Mucosa of descending colon (tissue), 3 donors: ENCODE data around the gene GAL3ST2. TPM values are rescaled to one million over a fixed set of nuclear protein-coding genes. Genes with fewer than 3 reads are reported as not detected.

Experiments used
- ATAC-seq: fragments of 200-7000 bp; cut with Tn5 transposase; one replicate; pipeline ENCODE4 v1.9.1; 2020; ENCODE audit warnings: mild to moderate bottlenecking, moderate library complexity
- DNase-seq, 3 donors: peaks; one replicate each; pipeline ENCODE4 v3.0.0-alpha.2; 2020
- H3K36me3 ChIP-seq: fragments of 200-600 bp; one replicate; pipeline ENCODE4 v1.8.0; 2021; ENCODE audit warnings: low read depth, mild to moderate bottlenecking
- H3K4me1 ChIP-seq: fragments of 200-600 bp; one replicate; pipeline ENCODE4 v1.8.0; 2021; ENCODE audit warnings: low read depth, mild to moderate bottlenecking
- H3K4me3 ChIP-seq: fragments of 200-600 bp; one replicate; pipeline ENCODE4 v1.8.0; 2021; ENCODE audit warnings: mild to moderate bottlenecking
- H3K9me3 ChIP-seq: fragments of 200-600 bp; one replicate; pipeline ENCODE4 v1.8.0; 2021; ENCODE audit warnings: mild to moderate bottlenecking
- CTCF ChIP-seq: fragments of 200-600 bp; IDR thresholded peaks from one replicate; pipeline ENCODE4 v1.8.0; 2022; ENCODE audit warnings: antibody characterized with exemption, mild to moderate bottlenecking
- intact Hi-C, 2 donors: fragments of 100-400 bp; cut with DNase I in 1 of 2; cut with micrococcal nuclease in 1 of 2; formaldehyde crosslinking; loops; one replicate each; pipeline versions ENCODE4 v1.11.0 to v1.11.1; 2022; cut with DNase I, micrococcal nuclease
- long read RNA-seq, 2 donors: library from polyadenylated mRNA; unstranded; transcript quantifications; one replicate each; pipeline ENCODE4 v2.0.0, GENCODE V29; 2019 to 2021
- total RNA-seq, 3 donors: library from RNA; stranded (reverse); fragmentation: NEBNext Ultra II Directional in 2 of 3; extraction: Animal tissue kit (Norgen Biotek cat#: 25700) in 2 of 3; gene quantifications; one replicate each; pipeline versions ENCODE4 v1.2.1 to v1.2.4, GENCODE V29; 2021 to 2023
- donor health status: DM: no; HTN: no; CAD: no; lungs with moderate emphysema.
- donor health status: DM: no; HTN: no; CAD: no.
- donor health status: DM: no; HTN: yes; CAD: no.

Gene GAL3ST2
- 10 to 100 TPM; 15.1 to 46.5 (median 42.4) TPM for total RNA-seq
- long read RNA-seq, donor 1, partial matches to known transcripts, result 1 of 1 reads
- long read RNA-seq, donor 1, other reads (novel, unspliced or antisense), result 0 of 1 reads
- long read RNA-seq, donor 2, partial matches to known transcripts, result 0 of 2 reads
- long read RNA-seq, donor 2, other reads (novel, unspliced or antisense), result 2 of 2 reads

DNA sequence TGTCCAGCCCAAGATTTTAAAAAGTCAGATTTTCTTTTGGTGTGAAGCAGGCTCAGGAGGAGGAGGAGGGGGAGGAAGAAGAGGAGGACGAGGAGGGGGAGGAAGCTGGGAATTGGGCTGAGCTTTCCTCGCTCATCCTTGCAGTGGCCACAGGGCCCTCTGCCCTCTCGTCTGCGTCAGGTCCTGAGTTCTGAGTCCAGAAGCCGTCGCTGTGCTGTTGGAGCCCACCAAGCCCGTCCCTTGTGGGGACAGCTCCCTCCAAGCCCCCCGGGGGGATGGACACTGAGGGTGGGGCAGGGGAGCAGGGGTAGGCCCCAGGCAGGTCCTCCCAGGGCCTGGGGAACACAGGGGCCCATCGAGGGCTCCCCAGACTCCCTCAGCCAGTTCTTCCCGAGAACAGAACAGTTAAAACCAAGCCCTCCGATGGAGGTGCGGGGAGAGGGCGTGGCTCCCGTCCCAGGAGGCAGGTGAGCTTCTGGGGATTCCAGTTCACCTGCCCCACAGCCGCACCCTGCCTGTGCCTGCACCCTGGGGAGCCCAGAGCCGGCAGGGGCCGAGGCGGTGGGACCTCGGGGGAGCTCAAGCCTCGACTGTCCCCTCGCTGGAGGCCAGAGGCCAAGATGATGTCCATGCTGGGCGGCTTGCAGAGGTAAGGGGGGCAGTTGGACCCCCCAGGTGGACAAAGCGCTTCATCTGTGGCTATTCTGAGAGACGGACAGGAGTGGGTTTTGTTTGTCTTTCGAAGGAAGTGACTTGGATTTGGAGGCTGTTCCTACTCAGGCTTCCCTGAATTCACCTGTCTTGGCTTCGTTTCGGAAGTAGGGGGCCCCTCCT is at the start of gene GAL3ST2:
GAL3ST2 (plus strand) TSS at position 487 of the 834 bp plus-strand sequence; CDS start at position 621, 134 bp downstream.
- peak; percentile 81 to 87 (median 82) for DNase-seq
- TF ChIP-seq CTCF, result no peak
- no peaks in the 10 kb centered on the region for H3K36me3 ChIP-seq
- peak within 1 kb of the TSS; percentile 23 for H3K4me3 ChIP-seq
- intact Hi-C loops, result no loop called here
- H3K9me3 ChIP-seq, result no peaks in the 10 kb centered on the region
- peak; percentile 53 for ATAC-seq
- H3K4me1 ChIP-seq, result peaks cover 24% of the 10 kb centered on the region

GRCh38 chr2:241728000-241728399 is 48.6 kb upstream of the GAL3ST2 start:
- TF ChIP-seq CTCF, result no peak
- intact Hi-C loops, result no loop called here
- Histone ChIP-seq H3K9me3 (peaks cover 1% of the 10 kb centered on the region), H3K36me3 (no peaks in the 10 kb centered on the region), H3K4me1 (no peaks in the 10 kb centered on the region), H3K4me3 (no peak overlapping the region)
- no peak for DNase-seq
- ATAC-seq, result no peak

GRCh38 chr2:241728627-241729026 is 48.0 kb upstream of the GAL3ST2 start:
- no peak for TF ChIP-seq CTCF
- ATAC-seq (peak; percentile 10), DNase-seq (peak in 1 of 3 donors; percentile 52)
- intact Hi-C loops, result no loop called here
- Histone ChIP-seq H3K36me3 (no peaks in the 10 kb centered on the region), H3K4me1 (no peaks in the 10 kb centered on the region), H3K9me3 (no peaks in the 10 kb centered on the region), H3K4me3 (no peak overlapping the region)

- H3K9me3 ChIP-seq, result no peaks in the 10 kb centered on the region
- no peaks in the 10 kb centered on the region for H3K36me3 ChIP-seq
- no peak overlapping the region for H3K4me3 ChIP-seq
- intact Hi-C loops, result no loop called here
- DNase-seq (no peak), ATAC-seq (no peak)
- no peak for TF ChIP-seq CTCF
- H3K4me1 ChIP-seq, result peaks cover 7% of the 10 kb centered on the region
These were observed 46.8 kb upstream of the GAL3ST2 start for GRCh38 chr2:241729868-241730267.

DNA sequence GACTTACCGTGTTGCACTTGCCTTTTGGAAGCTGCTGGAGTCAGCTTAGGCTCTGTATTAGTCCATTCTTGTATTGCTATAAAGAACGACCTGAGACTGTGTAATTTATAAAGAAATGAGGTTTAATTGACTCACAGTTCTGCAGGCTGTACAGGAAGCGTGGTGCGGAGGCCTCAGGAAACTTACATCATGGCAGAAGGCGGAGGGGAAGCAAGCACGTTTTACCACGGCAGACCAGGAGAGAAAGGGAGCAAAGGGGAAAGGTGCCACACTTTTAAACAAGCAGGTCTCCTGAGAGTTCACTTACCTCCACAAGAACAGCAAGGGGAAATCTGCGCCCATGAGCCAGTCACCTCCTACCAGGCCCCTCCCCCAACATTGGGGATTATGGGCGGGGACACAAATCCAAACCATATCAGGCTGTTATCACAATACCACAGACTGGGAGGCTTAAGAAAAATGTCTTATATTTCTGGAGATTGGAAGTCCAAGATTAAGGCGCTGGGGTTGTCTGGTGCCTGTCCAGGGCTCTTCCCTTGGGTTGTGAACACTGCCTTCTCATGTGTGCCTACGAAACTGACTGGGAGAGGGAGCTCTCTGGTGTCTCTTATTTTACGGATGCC is 45.8 kb upstream of the GAL3ST2 start:
- TF ChIP-seq CTCF, result no peak
- peaks cover 11% of the 10 kb centered on the region for H3K4me1 ChIP-seq
- no peak for DNase-seq
- intact Hi-C loops, result no loop called here
- H3K9me3 ChIP-seq, result no peaks in the 10 kb centered on the region
- ATAC-seq, result no peak
- H3K36me3 ChIP-seq, result no peaks in the 10 kb centered on the region
- no peak overlapping the region for H3K4me3 ChIP-seq
